ENCODE measurements around the gene GJB5.
"Not testable (repeated sequence)": the region's sequence is repeated elsewhere in the genome, so short reads cannot be mapped to it uniquely, and the experiment has no call there.

Gene GJB5

DNA sequence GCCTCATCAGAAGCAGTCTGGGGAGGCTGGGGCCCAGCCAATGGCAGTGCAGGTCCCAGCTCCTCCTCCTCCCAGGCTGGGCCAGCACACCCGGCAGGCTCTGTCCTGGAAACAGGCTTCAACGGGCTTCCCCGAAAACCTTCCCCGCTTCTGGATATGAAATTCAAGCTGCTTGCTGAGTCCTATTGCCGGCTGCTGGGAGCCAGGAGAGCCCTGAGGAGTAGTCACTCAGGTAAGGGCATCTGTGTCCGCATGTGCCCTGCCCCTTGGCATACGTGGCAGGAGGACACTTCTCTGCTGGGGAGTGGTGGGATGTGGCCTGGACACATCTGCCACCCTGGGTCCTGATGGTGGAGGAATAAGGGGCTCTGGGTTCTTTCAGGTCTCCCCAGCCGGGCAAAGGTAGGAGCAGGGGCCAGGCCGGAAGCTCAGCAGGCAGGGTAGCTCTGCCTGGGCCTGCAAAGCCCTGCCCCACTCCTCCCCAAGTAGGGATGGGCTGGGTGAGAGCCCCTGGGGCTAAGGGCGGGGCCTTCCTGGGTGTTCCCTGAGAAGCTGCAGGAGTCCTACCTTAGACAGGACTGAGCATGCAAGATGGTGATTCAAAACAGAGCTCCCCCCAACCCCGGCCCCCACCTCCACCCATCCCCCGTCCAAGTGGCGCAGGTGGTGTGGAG, at the start of gene GJB5:
Gene GJB5 (plus strand): TSS at position 84 of the 674 bp plus-strand sequence. CDS start 2,284 bp downstream, outside the sequence.
- no peak for DNase-seq (ENCODE audit: low read depth in 2 of 2, low spot score in 1 of 2)

- no peak for DNase-seq (ENCODE audit: low read depth in 2 of 2, low spot score in 1 of 2)
Measured at GRCh38 chr1:34705077-34705476, 49.8 kb upstream of the GJB5 start.

- no peak for DNase-seq (ENCODE audit: low read depth in 2 of 2, low spot score in 1 of 2)
Measured at GRCh38 chr1:34708106-34708505, 46.7 kb upstream of the GJB5 start.

DNA sequence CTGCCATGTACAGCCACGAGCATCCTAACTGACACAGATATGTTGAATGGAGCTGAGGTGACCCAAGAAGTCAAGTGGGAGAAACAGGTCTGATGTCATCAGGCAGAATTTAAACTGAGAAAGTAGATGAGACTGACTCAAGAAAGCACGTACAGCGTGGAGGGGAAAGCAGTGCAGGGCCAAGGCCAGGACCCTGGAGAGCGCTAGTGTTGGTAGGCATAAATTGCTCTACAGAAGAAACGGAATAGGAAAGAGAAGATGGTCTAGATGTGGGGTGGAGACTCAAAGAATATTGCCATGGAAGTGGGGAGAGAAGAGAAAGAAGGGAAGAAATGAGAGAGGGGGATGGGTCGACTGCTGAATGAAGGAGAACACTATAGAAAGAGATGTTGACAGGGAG, 45.3 kb upstream of the GJB5 start:
- DNase-seq (ENCODE audit: low read depth in 2 of 2, low spot score in 1 of 2), result no peak

- no peak for DNase-seq (ENCODE audit: low read depth in 2 of 2, low spot score in 1 of 2)
Measured at GRCh38 chr1:34710812-34711211, 44.0 kb upstream of the GJB5 start.

DNA sequence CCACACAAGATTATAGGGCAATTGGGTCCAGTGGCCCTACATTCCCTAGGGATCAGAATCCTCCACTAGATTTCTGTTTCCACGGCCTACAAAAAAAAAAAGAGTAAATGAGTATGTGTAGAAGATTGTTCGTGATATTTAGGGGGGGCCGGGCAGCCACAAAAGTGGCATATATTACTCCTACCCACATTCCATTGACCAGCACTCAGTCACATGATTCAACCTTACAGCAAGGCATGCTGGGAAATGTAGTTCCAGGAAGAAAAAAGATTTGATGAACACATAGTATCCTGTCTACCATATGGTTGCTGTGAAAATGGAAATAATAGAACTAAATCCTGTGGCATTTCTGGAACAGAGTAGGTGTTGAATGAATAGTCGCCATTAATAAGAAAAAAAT, 43.4 kb upstream of the GJB5 start:
- DNase-seq (ENCODE audit: low read depth in 2 of 2, low spot score in 1 of 2), result no peak

DNA sequence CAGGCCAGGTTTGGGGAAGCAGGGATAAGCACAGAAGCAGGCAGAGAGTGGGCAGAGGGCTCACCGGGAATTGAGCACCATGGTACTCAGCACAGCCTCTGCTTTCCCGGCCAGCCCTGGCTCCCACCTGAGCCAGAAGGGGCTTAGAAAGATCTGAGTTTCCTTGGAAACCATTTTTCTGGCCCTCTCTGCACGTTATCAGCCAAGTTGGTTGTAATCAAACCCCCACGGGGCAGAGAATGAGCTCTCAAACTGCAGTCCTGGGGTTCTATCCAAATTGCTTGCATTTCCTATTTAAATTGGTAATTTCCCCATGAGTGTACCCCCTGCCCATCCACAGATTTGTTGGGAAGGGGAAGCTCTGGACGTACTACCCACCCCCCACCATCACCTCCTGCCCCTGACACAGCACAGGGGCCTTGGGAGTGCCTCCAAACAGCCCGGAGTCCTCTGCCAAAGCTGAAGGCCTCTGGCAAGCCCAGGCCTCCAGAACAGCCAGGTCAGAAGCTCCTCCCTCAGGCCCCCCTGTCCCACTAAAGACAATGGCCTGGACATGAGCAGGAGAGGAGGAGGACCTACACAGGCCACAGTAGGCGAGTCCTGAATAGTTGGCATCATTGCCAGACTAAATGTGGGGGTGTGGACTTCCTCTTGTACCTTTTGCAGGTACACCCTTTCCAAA, 42.7 kb upstream of the GJB5 start:
- DNase-seq (ENCODE audit: low read depth in 2 of 2, low spot score in 1 of 2), result no peak

- DNase-seq (ENCODE audit: low read depth in 2 of 2, low spot score in 1 of 2), result no peak
Measured at GRCh38 chr1:34713443-34713842, 41.4 kb upstream of the GJB5 start.

- DNase-seq (ENCODE audit: low read depth in 2 of 2, low spot score in 1 of 2), result no peak
Measured at GRCh38 chr1:34714386-34714785, 40.5 kb upstream of the GJB5 start.

DNA sequence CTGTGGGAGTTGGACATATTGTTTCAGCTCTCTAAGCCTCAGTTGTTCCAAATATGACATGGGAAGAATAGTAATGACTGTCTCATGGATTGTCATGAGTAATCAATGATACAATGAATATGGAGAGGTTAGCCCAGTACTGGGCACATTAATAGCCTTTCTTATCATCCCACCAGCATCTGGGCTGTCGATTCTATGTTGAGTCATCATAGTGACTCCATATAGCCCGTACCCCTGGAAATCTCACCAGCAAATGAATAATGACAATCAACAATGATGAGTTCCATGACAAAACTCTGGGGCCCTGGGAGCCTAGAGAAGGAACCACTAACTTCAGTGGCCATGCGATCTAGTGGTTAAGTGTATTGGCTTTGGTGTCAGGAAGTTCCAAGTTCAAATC, 39.7 kb upstream of the GJB5 start:
- DNase-seq (ENCODE audit: low read depth in 2 of 2, low spot score in 1 of 2), result no peak

- no peak for DNase-seq (ENCODE audit: low read depth in 2 of 2, low spot score in 1 of 2)
Measured at GRCh38 chr1:34721241-34721640, 33.6 kb upstream of the GJB5 start.

DNA sequence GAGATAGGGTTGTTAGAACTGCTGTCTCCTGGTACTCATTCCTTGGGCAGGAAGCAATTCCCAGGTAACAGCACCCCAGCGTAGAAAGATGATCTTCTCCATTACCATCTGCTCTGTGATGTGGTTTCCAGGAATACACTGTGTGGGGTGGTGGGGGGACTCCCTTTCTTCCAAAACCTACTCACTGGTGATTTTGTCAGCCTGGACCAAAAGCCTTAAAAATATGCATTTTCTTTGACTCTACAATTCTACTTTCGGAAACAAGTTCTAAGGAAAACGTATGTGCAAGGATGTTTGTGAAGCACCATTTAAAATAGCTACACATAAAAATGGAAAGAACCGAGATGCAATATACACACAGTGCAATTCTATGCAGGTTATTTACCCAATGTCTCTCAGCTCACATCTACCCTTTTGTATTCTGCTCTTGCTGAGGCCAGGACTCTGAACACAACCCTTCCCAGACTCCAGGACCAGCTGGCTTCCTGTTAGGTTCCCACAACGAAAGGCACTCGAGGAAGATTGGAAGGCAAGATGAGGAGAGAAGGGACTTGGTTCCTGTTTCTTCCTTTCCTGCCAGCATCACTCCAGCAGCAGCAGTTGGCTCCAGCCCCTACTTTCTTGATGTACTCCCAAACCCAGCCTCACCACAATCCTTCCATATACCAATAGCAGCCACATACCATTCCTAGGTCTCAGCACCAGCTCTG, 33.0 kb upstream of the GJB5 start:
- DNase-seq (ENCODE audit: low read depth in 2 of 2, low spot score in 1 of 2), result no peak

DNA sequence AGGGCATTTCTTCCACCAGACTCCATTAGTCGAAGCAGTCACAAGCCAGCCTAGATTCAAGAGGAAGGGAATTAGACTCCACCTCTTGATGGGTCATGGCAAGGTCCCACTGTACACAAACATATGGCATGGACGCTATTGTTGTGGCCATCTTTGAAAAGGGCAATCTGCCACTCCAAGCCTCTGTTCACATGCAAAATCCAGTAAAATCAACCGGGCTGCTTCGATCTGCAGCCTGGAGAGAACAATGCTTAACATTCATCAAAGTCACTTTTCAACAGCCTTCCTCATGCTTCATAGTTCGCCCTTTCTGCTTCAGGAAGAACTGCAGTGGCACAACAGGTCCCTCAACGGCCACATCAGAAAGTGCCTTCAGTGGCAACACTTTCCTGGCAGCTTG, 28.0 kb upstream of the GJB5 start:
- no peak for DNase-seq (ENCODE audit: low read depth in 2 of 2, low spot score in 1 of 2)

DNA sequence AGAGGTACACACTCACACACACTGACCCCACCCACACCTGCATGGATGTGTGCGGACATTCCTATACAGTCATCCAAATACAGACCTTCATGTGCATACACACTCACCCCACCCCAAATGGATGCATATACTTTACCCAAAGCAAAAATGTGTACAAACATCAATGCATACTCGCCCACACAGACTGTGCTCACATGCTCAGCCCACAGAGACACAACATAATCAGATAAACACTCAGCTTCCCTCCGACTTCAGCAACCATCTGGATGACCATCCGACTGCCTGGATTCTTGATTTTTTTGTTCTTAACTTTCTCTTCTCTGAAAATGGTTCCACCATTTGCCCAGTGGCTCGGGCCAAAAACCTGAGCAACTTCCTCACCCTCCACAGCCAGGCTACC, 24.4 kb upstream of the GJB5 start:
- no peak for DNase-seq (ENCODE audit: low read depth in 2 of 2, low spot score in 1 of 2)

- DNase-seq (ENCODE audit: low read depth in 2 of 2, low spot score in 1 of 2), result not testable (repeated sequence)
Measured at GRCh38 chr1:34732831-34733230, 22.0 kb upstream of the GJB5 start.

- no peak for DNase-seq (ENCODE audit: low read depth in 2 of 2, low spot score in 1 of 2)
Measured at GRCh38 chr1:34736692-34737091, 18.2 kb upstream of the GJB5 start.

DNA sequence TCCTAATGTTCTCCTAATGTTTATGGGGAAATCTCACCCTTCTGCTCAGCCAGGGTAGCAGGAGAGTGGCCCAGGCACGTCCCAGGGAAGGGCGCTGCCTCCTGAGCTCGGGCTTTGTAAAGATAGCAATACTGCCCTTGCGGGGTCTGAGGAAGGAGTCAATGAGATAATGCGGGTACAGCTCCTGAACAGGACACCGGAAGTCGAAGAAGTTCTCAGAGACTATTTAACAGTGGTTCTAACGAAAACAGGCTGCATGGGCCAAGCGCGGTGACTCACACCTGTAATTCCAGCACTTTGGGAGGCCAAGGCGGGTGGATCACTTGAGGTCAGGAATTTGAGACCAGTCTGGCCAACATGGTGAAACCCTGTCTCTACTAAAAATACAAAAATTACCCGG, 17.6 kb upstream of the GJB5 start:
- DNase-seq (ENCODE audit: low read depth in 2 of 2, low spot score in 1 of 2), result not testable (repeated sequence)

DNA sequence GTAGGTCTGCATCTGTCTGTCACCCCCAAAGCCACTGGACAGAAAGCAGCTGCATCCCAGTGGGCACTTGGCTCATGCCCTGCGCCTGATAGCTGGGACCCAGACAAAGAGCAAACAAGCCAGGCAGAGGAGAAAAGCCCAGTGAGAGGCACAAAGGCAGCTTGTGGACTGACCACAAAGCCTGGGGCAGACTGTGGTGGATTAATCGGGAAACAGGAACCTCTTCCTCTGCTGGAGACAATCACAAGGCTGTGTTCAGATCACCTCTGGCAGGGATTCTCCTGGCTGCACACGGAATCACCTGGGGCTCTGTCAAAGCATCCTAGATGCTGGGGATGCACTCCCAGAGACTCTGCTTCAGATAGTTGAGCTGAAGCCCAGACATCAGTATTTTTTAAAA, 15.2 kb upstream of the GJB5 start:
- no peak for DNase-seq (ENCODE audit: low read depth in 2 of 2, low spot score in 1 of 2)

GRCh38 chr1:34740161-34740868, 14.5 kb upstream of the GJB5 start:
- no peak for DNase-seq (ENCODE audit: low read depth in 2 of 2, low spot score in 1 of 2)

DNA sequence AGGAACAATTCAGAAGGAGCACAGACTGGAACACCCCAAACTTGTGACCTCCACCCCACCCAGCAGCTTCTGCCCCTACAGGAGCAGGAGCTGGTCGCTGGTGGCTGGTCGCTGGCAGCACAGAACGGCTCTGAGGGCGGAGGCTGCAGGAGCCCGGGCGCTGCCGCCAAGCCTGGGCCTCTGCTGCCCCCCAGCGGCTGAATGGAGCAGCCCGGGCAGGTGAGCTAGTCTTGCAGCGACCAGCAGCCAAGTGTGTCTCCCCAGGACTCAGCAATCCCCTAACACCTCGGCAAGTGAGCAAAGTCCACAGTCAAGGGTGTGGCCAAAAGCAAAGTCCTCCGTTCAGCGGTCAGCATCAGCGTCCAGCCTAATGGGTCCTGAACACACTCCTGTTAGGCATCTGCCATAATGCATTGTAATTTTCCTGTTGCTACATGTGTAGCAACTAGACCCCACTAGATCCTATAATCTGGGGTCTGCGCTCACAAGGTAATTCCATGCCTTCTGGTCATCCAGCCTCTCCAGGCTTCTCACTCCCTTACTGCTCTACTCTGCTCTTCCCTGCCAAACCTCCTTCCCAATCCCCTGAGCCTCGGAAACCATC, 12.1 kb upstream of the GJB5 start:
- peak; percentile 44 to 55 for DNase-seq (ENCODE audit: low read depth in 2 of 2, low spot score in 1 of 2)

GRCh38 chr1:34743775-34744174, 11.1 kb upstream of the GJB5 start:
- DNase-seq (ENCODE audit: low read depth in 2 of 2, low spot score in 1 of 2), result no peak
